ENCODE data around the gene TMEM255A. TPM values are rescaled to one million over a fixed set of nuclear protein-coding genes. Genes with fewer than 3 reads are reported as not detected.

The TMEM255A gene
- total RNA-seq, 1 donor from 2014 or later: 0.30 TPM

Other genes starting within 250 kb of the TMEM255A start
- gene RHOXF2B, start 233.8 kb downstream of the TMEM255A start, total RNA-seq: not detected in 2 replicates
- not detected in 2 replicates for gene RHOXF1, start 195.5 kb downstream of the TMEM255A start, total RNA-seq
- gene RHOXF2, start 152.8 kb downstream of the TMEM255A start, total RNA-seq: not detected in 2 replicates
- 15.6 and 23.5 TPM in 2 replicates for gene ZBTB33, start 60.6 kb downstream of the TMEM255A start, total RNA-seq
- gene ATP1B4, start 50.6 kb upstream of the TMEM255A start, total RNA-seq: not detected in 2 replicates
- 183 and 243 TPM in 2 replicates for gene LAMP2, start 157.8 kb upstream of the TMEM255A start, total RNA-seq
- 24.3 and 59.0 TPM in 2 replicates for gene CUL4B, start 249.5 kb upstream of the TMEM255A start, total RNA-seq

Data from renal cortical epithelial cell (primary cell).